Adrenal gland (tissue), 5 donors: Measurements from ENCODE around the gene AXIN2.

Experiments used
- POLR2A ChIP-seq, 2 donors: fragments of 450-650 bp; IDR thresholded peaks; one replicate each; pipeline ENCODE4 v1.6.1; 2017; ENCODE audit warnings: antibody characterized with exemption in 2 of 2, mild to moderate bottlenecking in 2 of 2, moderate library complexity in 1 of 2
- TF ChIP-seq, protein P1 (sequence below), 6 experiments: fragments of 450-650 bp in 4 of 6; fragments of 200-600 bp in 2 of 6; sonication (generic) in 1 of 6; IDR thresholded peaks; 1 replicate in 5 of 6; 2 replicates in 1 of 6; pipeline versions ENCODE4 v1.5.1 to v1.8.0; 2016 to 2021; ENCODE audit warnings: antibody characterized with exemption in 6 of 6, mild to moderate bottlenecking in 2 of 6, moderate library complexity in 1 of 6
- donor health status: DM: no; HTN: no; CAD: no.

DNA sequence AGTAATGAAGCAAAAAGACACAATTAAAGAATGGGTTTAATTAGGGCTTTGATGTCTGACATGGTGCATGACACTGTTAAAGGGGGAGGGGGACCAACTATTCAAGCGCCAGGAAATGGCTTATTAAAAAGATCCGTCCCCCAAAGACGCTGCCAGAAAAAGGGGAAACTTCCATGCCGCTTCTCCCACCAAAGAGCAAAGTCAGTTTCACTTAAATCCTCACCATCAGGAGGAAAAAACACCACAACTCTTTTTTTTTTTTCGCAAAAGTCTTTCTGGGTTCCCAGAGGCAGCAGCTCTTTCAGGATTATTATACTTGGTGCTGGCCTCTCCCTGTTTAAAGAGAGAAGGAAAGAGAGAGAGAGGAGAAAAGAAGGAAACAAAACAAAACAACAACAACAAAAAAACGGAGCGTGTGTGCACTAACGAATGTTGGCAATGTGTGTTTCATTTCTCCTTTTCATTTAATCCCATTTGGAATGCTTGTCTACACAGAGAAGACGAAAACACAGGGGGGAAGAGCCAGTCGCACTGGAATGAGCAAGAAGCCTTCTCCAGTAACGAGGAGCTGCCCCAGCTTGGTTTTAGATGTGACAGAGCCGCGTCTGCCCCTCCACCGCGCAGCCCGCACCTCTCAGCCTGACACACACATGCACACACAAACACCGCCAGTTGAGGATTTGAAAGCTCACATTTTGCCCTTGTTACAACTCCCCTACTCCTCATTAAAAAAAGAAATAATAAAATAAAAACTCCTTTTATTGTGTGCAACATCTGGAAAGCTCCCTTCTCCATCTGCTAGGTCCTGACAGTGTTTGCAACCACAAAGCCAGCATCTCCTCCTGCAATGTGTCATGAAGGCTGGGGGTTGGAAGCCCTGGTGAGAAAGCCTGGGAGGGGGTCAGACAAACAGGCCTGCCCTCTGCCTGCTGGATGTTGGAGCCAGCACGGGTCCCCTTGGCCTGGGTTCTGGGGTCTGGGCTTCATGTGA lies 32.7 kb upstream of the AXIN2 start:
- TF ChIP-seq, protein P1, sequence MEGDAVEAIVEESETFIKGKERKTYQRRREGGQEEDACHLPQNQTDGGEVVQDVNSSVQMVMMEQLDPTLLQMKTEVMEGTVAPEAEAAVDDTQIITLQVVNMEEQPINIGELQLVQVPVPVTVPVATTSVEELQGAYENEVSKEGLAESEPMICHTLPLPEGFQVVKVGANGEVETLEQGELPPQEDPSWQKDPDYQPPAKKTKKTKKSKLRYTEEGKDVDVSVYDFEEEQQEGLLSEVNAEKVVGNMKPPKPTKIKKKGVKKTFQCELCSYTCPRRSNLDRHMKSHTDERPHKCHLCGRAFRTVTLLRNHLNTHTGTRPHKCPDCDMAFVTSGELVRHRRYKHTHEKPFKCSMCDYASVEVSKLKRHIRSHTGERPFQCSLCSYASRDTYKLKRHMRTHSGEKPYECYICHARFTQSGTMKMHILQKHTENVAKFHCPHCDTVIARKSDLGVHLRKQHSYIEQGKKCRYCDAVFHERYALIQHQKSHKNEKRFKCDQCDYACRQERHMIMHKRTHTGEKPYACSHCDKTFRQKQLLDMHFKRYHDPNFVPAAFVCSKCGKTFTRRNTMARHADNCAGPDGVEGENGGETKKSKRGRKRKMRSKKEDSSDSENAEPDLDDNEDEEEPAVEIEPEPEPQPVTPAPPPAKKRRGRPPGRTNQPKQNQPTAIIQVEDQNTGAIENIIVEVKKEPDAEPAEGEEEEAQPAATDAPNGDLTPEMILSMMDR (IDR thresholded peaks at IDR 0.05) = no peak
- no peak for TF ChIP-seq POLR2A (IDR thresholded peaks at IDR 0.05)
